SK-N-SH (cell line): ENCODE measurements around the gene MPC1. TPM values are rescaled to one million over a fixed set of nuclear protein-coding genes. Genes with fewer than 3 reads are reported as not detected.

Experiments used
- CTCF ChIA-PET: fragments of 300-600, 350-600 bp; formaldehyde crosslinking; extraction: SDS; loops from one replicate; lab custom pipeline; 2021; lab: Yijun Ruan, JAX
- POLR2A ChIA-PET: fragments of 350-600 bp; sonication (Branson Sonifier 250); formaldehyde crosslinking; extraction: SDS; loops from one replicate; lab custom pipeline; 2020; ENCODE audit warnings: antibody characterized with exemption, inconsistent platforms; lab: Yijun Ruan, JAX
- DNase-seq: peaks from one replicate; pipeline ENCODE4 v3.0.0; 2012
- H2AFZ ChIP-seq: fragments of 200-600 bp; sonication (generic); 2 replicates; pipeline ENCODE4 v1.8.1; 2016; ENCODE audit warnings: antibody characterized with exemption, mild to moderate bottlenecking, low read depth
- H3F3A ChIP-seq: fragments of 200-600 bp; sonication (generic); replicated peaks from 2 replicates; pipeline ENCODE3; 2016; ENCODE audit warnings: antibody characterized with exemption, mild to moderate bottlenecking; ENCODE audit not compliant: insufficient read depth
- H3K27ac ChIP-seq, 2 experiments: fragments of 200-500 bp in 1 of 2; fragments of 200-600 bp in 1 of 2; sonication (Bioruptor generic) in 1 of 2; sonication (generic), shearing (Covaris generic) in 1 of 2; 2 replicates each; pipeline versions ENCODE4 v1.5.1 to v1.6.1; 2014 to 2016; ENCODE audit warnings: low read depth in 2 of 2, inconsistent platforms in 1 of 2, low read length in 1 of 2, mild to moderate bottlenecking in 1 of 2, mixed read lengths in 1 of 2
- H3K27me3 ChIP-seq: fragments of 200-600 bp; sonication (generic), shearing (Covaris generic); 2 replicates; pipeline ENCODE4 v1.6.1; 2016; ENCODE audit warnings: mixed run types; ENCODE audit not compliant: insufficient read depth
- H3K36me3 ChIP-seq, 2 experiments: fragments of 200-500 bp in 1 of 2; fragments of 200-600 bp in 1 of 2; sonication (Bioruptor generic) in 1 of 2; sonication (generic) in 1 of 2; replicated peaks in 1 of 2; 2 replicates each; pipeline versions ENCODE3 to v1.5.1; 2014 to 2016; ENCODE audit warnings: low read length in 1 of 2, mild to moderate bottlenecking in 1 of 2; ENCODE audit not compliant: insufficient read depth in 2 of 2, control insufficient read depth in 1 of 2
- H3K4me1 ChIP-seq, 2 experiments: fragments of 200-500 bp in 1 of 2; fragments of 200-600 bp in 1 of 2; sonication (Bioruptor generic) in 1 of 2; sonication (generic), shearing (Covaris generic) in 1 of 2; 2 replicates each; pipeline versions ENCODE4 v1.5.1 to v1.6.1; 2014 to 2016; ENCODE audit warnings: low read depth in 1 of 2, low read length in 1 of 2, mixed run types in 1 of 2; ENCODE audit not compliant: insufficient read depth in 2 of 2, control insufficient read depth in 1 of 2
- H3K4me2 ChIP-seq: fragments of 200-600 bp; sonication (generic), shearing (Covaris generic); 2 replicates; pipeline ENCODE4 v1.6.1; 2017; ENCODE audit warnings: mixed run types
- H3K4me3 ChIP-seq, 2 experiments: fragments of 200-500 bp in 1 of 2; fragments of 200-600 bp in 1 of 2; sonication (Bioruptor generic) in 1 of 2; sonication (generic), shearing (Covaris generic) in 1 of 2; 2 replicates each; pipeline versions ENCODE4 v1.5.1 to v1.8.1; 2014 to 2016; ENCODE audit warnings: low read depth in 2 of 2, inconsistent platforms in 1 of 2, low read length in 1 of 2, mild to moderate bottlenecking in 1 of 2, mixed read lengths in 1 of 2, moderate library complexity in 1 of 2
- H3K79me2 ChIP-seq: fragments of 200-600 bp; sonication (generic); 2 replicates; pipeline ENCODE4 v1.8.1; 2017; ENCODE audit warnings: mild to moderate bottlenecking; ENCODE audit not compliant: insufficient read depth
- H3K9ac ChIP-seq: fragments of 200-600 bp; sonication (generic); 2 replicates; pipeline ENCODE4 v1.6.1; 2017; ENCODE audit warnings: mixed run types
- H3K9me2 ChIP-seq: fragments of 200-600 bp; sonication (generic); 2 replicates; pipeline ENCODE4 v1.6.1; 2017; ENCODE audit warnings: mixed run types
- H3K9me3 ChIP-seq: fragments of 200-600 bp; sonication (generic); 2 replicates; pipeline ENCODE4 v1.6.1; 2017; ENCODE audit warnings: mixed run types, mild to moderate bottlenecking, moderate library complexity
- H4K20me1 ChIP-seq: fragments of 200-600 bp; sonication (generic); 2 replicates; pipeline ENCODE4 v1.6.1; 2017; ENCODE audit warnings: mild to moderate bottlenecking, mixed run types; ENCODE audit not compliant: insufficient read depth
- CHD2 ChIP-seq: fragments of 150-350 bp; IDR thresholded peaks from 2 replicates; pipeline ENCODE4 v1.6.1; 2018; ENCODE audit warnings: low read length; ENCODE audit not compliant: partially characterized antibody
- ELF1 ChIP-seq: IDR thresholded peaks from 2 replicates; pipeline ENCODE4 v1.4.0; 2012
- EP300 ChIP-seq, 2 experiments: IDR thresholded peaks; 2 replicates each; pipeline versions ENCODE4 v1.4.0 to v1.6.1; 2012; ENCODE audit warnings: borderline replicate concordance in 1 of 2, low read depth in 1 of 2, low read length in 1 of 2
- FOSL2 ChIP-seq: IDR thresholded peaks from 2 replicates; pipeline ENCODE4 v1.4.0; 2012; ENCODE audit warnings: low read depth, mild to moderate bottlenecking, moderate library complexity, borderline replicate concordance
- FOXJ3 ChIP-seq: sonication (generic); formaldehyde crosslinking; IDR thresholded peaks from 2 replicates; pipeline ENCODE4 v1.5.1; 2020; ENCODE audit warnings: mild to moderate bottlenecking, missing genetic modification reagents
- GABPA ChIP-seq: IDR thresholded peaks from 2 replicates; pipeline ENCODE4 v1.4.0; 2012; ENCODE audit warnings: low read depth, mild to moderate bottlenecking
- GATA2 ChIP-seq: sonication (generic); formaldehyde crosslinking; IDR thresholded peaks from 2 replicates; pipeline ENCODE4 v1.5.0; 2020; ENCODE audit warnings: mild to moderate bottlenecking, missing genetic modification reagents
- IRF3 ChIP-seq: fragments of 150-350 bp; IDR thresholded peaks from 2 replicates; pipeline ENCODE4 v1.6.1; 2016; ENCODE audit warnings: mild to moderate bottlenecking, low read depth, low read length
- MEF2A ChIP-seq: IDR thresholded peaks from 2 replicates; pipeline ENCODE4 v1.4.0; 2012; ENCODE audit warnings: low read depth, borderline replicate concordance
- PBX3 ChIP-seq: IDR thresholded peaks from 2 replicates; pipeline ENCODE4; 2012
- POLR2AphosphoS5 ChIP-seq: IDR thresholded peaks from 2 replicates; pipeline ENCODE4 v1.6.1; 2012; ENCODE audit warnings: low read depth, low read length
- REST ChIP-seq: IDR thresholded peaks from 2 replicates; pipeline ENCODE4 v1.6.1; 2012; ENCODE audit warnings: mild to moderate bottlenecking, low read depth, low read length, moderate library complexity
- USF2 ChIP-seq: fragments of 150-350 bp; IDR thresholded peaks from 2 replicates; pipeline ENCODE4 v1.6.1; 2017; ENCODE audit warnings: antibody characterized with exemption, low read length, low read depth, borderline replicate concordance
- WGBS: methylation state at CpG from one replicate; pipeline ENCODE4 v1.1.6; 2017; ENCODE audit warnings: low lambda C conversion rate; 5-methylcytosine and 5-hydroxymethylcytosine counted together
- polyA plus RNA-seq, 3 experiments: library from polyadenylated mRNA; depleted of rRNA; stranded (reverse); fragments of >200 nt; gene quantifications; 2 replicates each; pipeline ENCODE4 v1.2.3, GENCODE V29; 2012

The MPC1 gene
- polyA plus RNA-seq, 1 of the 3 experiments (the other 2 are of a cell fraction) = 13.6 TPM

GRCh38 chr6:166422201-166422940, 39.6 kb upstream of the MPC1 start:
- POLR2A ChIA-PET = no interaction called here
- Histone ChIP-seq H4K20me1 (no peaks in the 10 kb centered on the region), H2AFZ (no peak overlapping the region), H3K4me1 (no peaks in the 10 kb centered on the region; a peak in 1 of 4 replicates), H3K79me2 (no peaks in the 10 kb centered on the region), H3K27me3 (no peaks in the 10 kb centered on the region), H3K9me3 (no peaks in the 10 kb centered on the region), H3K9ac (no peak overlapping the region), H3K9me2 (no peaks in the 10 kb centered on the region), H3K36me3 (peaks cover 7 to 65% of the 10 kb centered on the region in 2 experiments), H3F3A (no peaks in the 10 kb centered on the region), H3K4me3 (no peak overlapping the region), H3K4me2 (no peak overlapping the region), H3K27ac (no peak overlapping the region)
- CTCF ChIA-PET = interaction anchor here (0.9 kb wide), 1 partner anchor 352 kb away, joined by 3 read pairs; no protein-coding TSS in a partner anchor
- DNase-seq = no peak
- WGBS = 94% methylated on average over 17 of the region's 20 CpGs
- TF ChIP-seq ELF1 (no peak), IRF3 (no peak), GABPA (no peak), EP300 (IDR thresholded peaks at IDR 0.05; ENCODE audit: borderline replicate concordance in 1 of 2, low read depth in 1 of 2, low read length in 1 of 2) (no peak), USF2 (no peak), FOXJ3 (no peak), GATA2 (CRISPR knock-in tag) (no peak), MEF2A (no peak), CHD2 (no peak), REST (no peak), FOSL2 (no peak), PBX3 (no peak), POLR2AphosphoS5 (no peak)
